Lower leg skin (tissue), 3 donors: Measurements from ENCODE around the gene SGMS2.

ENCODE experiments used
- CTCF ChIP-seq, 3 donors: fragments of 450-650 bp; IDR thresholded peaks; one replicate each; pipeline ENCODE4 v1.5.1; 2016; ENCODE audit warnings: antibody characterized with exemption in 3 of 3, mild to moderate bottlenecking in 3 of 3, moderate library complexity in 2 of 3
- POLR2A ChIP-seq, 2 donors: fragments of 450-650 bp; IDR thresholded peaks; one replicate each; pipeline ENCODE4 v1.6.1; 2016 to 2017; ENCODE audit warnings: antibody characterized with exemption in 2 of 2, mild to moderate bottlenecking in 1 of 2, moderate library complexity in 1 of 2

DNA sequence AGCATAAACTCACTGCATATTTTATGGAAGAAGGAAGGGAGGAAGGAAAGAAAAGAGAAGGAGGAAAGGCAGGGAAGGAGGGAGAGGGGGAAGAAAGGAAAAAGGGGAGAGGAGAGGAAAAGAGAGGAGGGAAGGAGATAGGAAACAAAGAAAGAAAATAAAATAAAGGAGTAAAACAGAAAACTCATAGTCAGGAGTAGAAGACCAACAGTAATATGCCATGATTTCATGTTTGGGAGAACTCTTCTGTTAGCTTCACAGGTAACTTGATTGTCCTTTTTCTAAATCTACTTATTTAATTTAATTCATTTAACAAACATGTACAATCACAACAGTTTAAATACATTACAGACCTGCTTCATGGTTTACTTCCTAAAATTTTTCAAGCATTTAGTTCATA, 46.8 kb upstream of the SGMS2 start:
- TF ChIP-seq CTCF (IDR thresholded peaks at IDR 0.05) (no peak), POLR2A (IDR thresholded peaks at IDR 0.05) (no peak)
